G401.6 (cell line): Measurements from ENCODE around the gene KIRREL1.

Source experiments
- FAIRE-seq: peaks from 2 replicates; lab custom pipeline; 2012; peaks lifted over from hg19 to GRCh38; lab: Jason Lieb, UNC

Gene KIRREL1

GRCh38 chr1:158146739-158147138 lies 153.3 kb downstream of the KIRREL1 start:
- no peak for FAIRE-seq

GRCh38 chr1:158147401-158147800 lies 154.0 kb downstream of the KIRREL1 start:
- no peak for FAIRE-seq

GRCh38 chr1:158147869-158148268 lies 154.4 kb downstream of the KIRREL1 start:
- no peak for FAIRE-seq

GRCh38 chr1:158148468-158148867 lies 155.0 kb downstream of the KIRREL1 start:
- no peak for FAIRE-seq

- FAIRE-seq, result no peak
These were observed 155.7 kb downstream of the KIRREL1 start for GRCh38 chr1:158149175-158149574.
